HG03108 (cell line): ENCODE data around the gene TBK1.

ENCODE experiments used
- ATAC-seq: cut with Tn5 transposase; IDR thresholded peaks from one replicate; pipeline ENCODE4 v1.9.1; 2021; ENCODE audit warnings: moderate library complexity; ENCODE audit not compliant: unreplicated experiment

TBK1 gene

GRCh38 chr12:64450711-64451486 is 1.0 kb upstream of the TBK1 start:
- no peak for ATAC-seq

GRCh38 chr12:64452559-64453329 is 824 bp downstream of the TBK1 start:
- no peak for ATAC-seq

GRCh38 chr12:64455506-64455905 is 3.6 kb downstream of the TBK1 start:
- ATAC-seq = no peak

GRCh38 chr12:64456119-64456518 is 4.2 kb downstream of the TBK1 start:
- ATAC-seq = no peak

- ATAC-seq = no peak
Observed at GRCh38 chr12:64457032-64457431, 5.1 kb downstream of the TBK1 start.

- no peak for ATAC-seq
Observed at GRCh38 chr12:64457466-64457865, 5.5 kb downstream of the TBK1 start.

- ATAC-seq = no peak
Observed at GRCh38 chr12:64457923-64458322, 6.0 kb downstream of the TBK1 start.

GRCh38 chr12:64459394-64459891 is 7.5 kb downstream of the TBK1 start:
- no peak for ATAC-seq

GRCh38 chr12:64461634-64462414 is 9.9 kb downstream of the TBK1 start:
- ATAC-seq = no peak

- ATAC-seq = no peak
Observed at GRCh38 chr12:64466178-64466577, 14.3 kb downstream of the TBK1 start.

GRCh38 chr12:64468966-64469365 is 17.0 kb downstream of the TBK1 start:
- no peak for ATAC-seq

- no peak for ATAC-seq
Observed at GRCh38 chr12:64469455-64470142, 17.7 kb downstream of the TBK1 start.

GRCh38 chr12:64470495-64470894 is 18.6 kb downstream of the TBK1 start:
- ATAC-seq = no peak

- ATAC-seq = no peak
Observed at GRCh38 chr12:64473176-64473575, 21.3 kb downstream of the TBK1 start.

- ATAC-seq = no peak
Observed at GRCh38 chr12:64475518-64475917, 23.6 kb downstream of the TBK1 start.

- ATAC-seq = no peak
Observed at GRCh38 chr12:64476844-64477243, 24.9 kb downstream of the TBK1 start.

GRCh38 chr12:64478661-64479060 is 26.7 kb downstream of the TBK1 start:
- ATAC-seq = no peak

- no peak for ATAC-seq
Observed at GRCh38 chr12:64480148-64480547, 28.2 kb downstream of the TBK1 start.

- no peak for ATAC-seq
Observed at GRCh38 chr12:64486657-64487056, 34.7 kb downstream of the TBK1 start.

- ATAC-seq = no peak
Observed at GRCh38 chr12:64491718-64492117, 39.8 kb downstream of the TBK1 start.

- ATAC-seq = no peak
Observed at GRCh38 chr12:64493513-64493912, 41.6 kb downstream of the TBK1 start.
